SK-N-SH (cell line): ENCODE data around the gene LHFPL4. TPM values are rescaled to one million over a fixed set of nuclear protein-coding genes. Genes with fewer than 3 reads are reported as not detected.

Experiments used
- CTCF ChIA-PET: fragments of 300-600, 350-600 bp; formaldehyde crosslinking; extraction: SDS; loops from one replicate; lab custom pipeline; 2021; lab: Yijun Ruan, JAX
- POLR2A ChIA-PET: fragments of 350-600 bp; sonication (Branson Sonifier 250); formaldehyde crosslinking; extraction: SDS; loops from one replicate; lab custom pipeline; 2020; ENCODE audit warnings: antibody characterized with exemption, inconsistent platforms; lab: Yijun Ruan, JAX
- DNase-seq: peaks from one replicate; pipeline ENCODE4 v3.0.0; 2012
- H2AFZ ChIP-seq: fragments of 200-600 bp; sonication (generic); 2 replicates; pipeline ENCODE4 v1.8.1; 2016; ENCODE audit warnings: antibody characterized with exemption, mild to moderate bottlenecking, low read depth
- H3F3A ChIP-seq: fragments of 200-600 bp; sonication (generic); replicated peaks from 2 replicates; pipeline ENCODE3; 2016; ENCODE audit warnings: antibody characterized with exemption, mild to moderate bottlenecking; ENCODE audit not compliant: insufficient read depth
- H3K27ac ChIP-seq, 2 experiments: fragments of 200-500 bp in 1 of 2; fragments of 200-600 bp in 1 of 2; sonication (Bioruptor generic) in 1 of 2; sonication (generic), shearing (Covaris generic) in 1 of 2; 2 replicates each; pipeline versions ENCODE4 v1.5.1 to v1.6.1; 2014 to 2016; ENCODE audit warnings: low read depth in 2 of 2, inconsistent platforms in 1 of 2, low read length in 1 of 2, mild to moderate bottlenecking in 1 of 2, mixed read lengths in 1 of 2
- H3K27me3 ChIP-seq: fragments of 200-600 bp; sonication (generic), shearing (Covaris generic); 2 replicates; pipeline ENCODE4 v1.6.1; 2016; ENCODE audit warnings: mixed run types; ENCODE audit not compliant: insufficient read depth
- H3K36me3 ChIP-seq, 2 experiments: fragments of 200-500 bp in 1 of 2; fragments of 200-600 bp in 1 of 2; sonication (Bioruptor generic) in 1 of 2; sonication (generic) in 1 of 2; replicated peaks in 1 of 2; 2 replicates each; pipeline versions ENCODE3 to v1.5.1; 2014 to 2016; ENCODE audit warnings: low read length in 1 of 2, mild to moderate bottlenecking in 1 of 2; ENCODE audit not compliant: insufficient read depth in 2 of 2, control insufficient read depth in 1 of 2
- H3K4me1 ChIP-seq, 2 experiments: fragments of 200-500 bp in 1 of 2; fragments of 200-600 bp in 1 of 2; sonication (Bioruptor generic) in 1 of 2; sonication (generic), shearing (Covaris generic) in 1 of 2; 2 replicates each; pipeline versions ENCODE4 v1.5.1 to v1.6.1; 2014 to 2016; ENCODE audit warnings: low read depth in 1 of 2, low read length in 1 of 2, mixed run types in 1 of 2; ENCODE audit not compliant: insufficient read depth in 2 of 2, control insufficient read depth in 1 of 2
- H3K4me2 ChIP-seq: fragments of 200-600 bp; sonication (generic), shearing (Covaris generic); 2 replicates; pipeline ENCODE4 v1.6.1; 2017; ENCODE audit warnings: mixed run types
- H3K4me3 ChIP-seq, 2 experiments: fragments of 200-500 bp in 1 of 2; fragments of 200-600 bp in 1 of 2; sonication (Bioruptor generic) in 1 of 2; sonication (generic), shearing (Covaris generic) in 1 of 2; 2 replicates each; pipeline versions ENCODE4 v1.5.1 to v1.8.1; 2014 to 2016; ENCODE audit warnings: low read depth in 2 of 2, inconsistent platforms in 1 of 2, low read length in 1 of 2, mild to moderate bottlenecking in 1 of 2, mixed read lengths in 1 of 2, moderate library complexity in 1 of 2
- H3K79me2 ChIP-seq: fragments of 200-600 bp; sonication (generic); 2 replicates; pipeline ENCODE4 v1.8.1; 2017; ENCODE audit warnings: mild to moderate bottlenecking; ENCODE audit not compliant: insufficient read depth
- H3K9ac ChIP-seq: fragments of 200-600 bp; sonication (generic); 2 replicates; pipeline ENCODE4 v1.6.1; 2017; ENCODE audit warnings: mixed run types
- H3K9me2 ChIP-seq: fragments of 200-600 bp; sonication (generic); 2 replicates; pipeline ENCODE4 v1.6.1; 2017; ENCODE audit warnings: mixed run types
- H3K9me3 ChIP-seq: fragments of 200-600 bp; sonication (generic); 2 replicates; pipeline ENCODE4 v1.6.1; 2017; ENCODE audit warnings: mixed run types, mild to moderate bottlenecking, moderate library complexity
- H4K20me1 ChIP-seq: fragments of 200-600 bp; sonication (generic); 2 replicates; pipeline ENCODE4 v1.6.1; 2017; ENCODE audit warnings: mild to moderate bottlenecking, mixed run types; ENCODE audit not compliant: insufficient read depth
- CHD2 ChIP-seq: fragments of 150-350 bp; IDR thresholded peaks from 2 replicates; pipeline ENCODE4 v1.6.1; 2018; ENCODE audit warnings: low read length; ENCODE audit not compliant: partially characterized antibody
- CTCF ChIP-seq: fragments of 200-600 bp; sonication (generic); IDR thresholded peaks from 2 replicates; pipeline ENCODE4 v1.6.1; 2017; ENCODE audit warnings: antibody characterized with exemption, mild to moderate bottlenecking, moderate library complexity
- ELF1 ChIP-seq: IDR thresholded peaks from 2 replicates; pipeline ENCODE4 v1.4.0; 2012
- EP300 ChIP-seq, 2 experiments: IDR thresholded peaks; 2 replicates each; pipeline versions ENCODE4 v1.4.0 to v1.6.1; 2012; ENCODE audit warnings: borderline replicate concordance in 1 of 2, low read depth in 1 of 2, low read length in 1 of 2
- EZH2phosphoT487 ChIP-seq: fragments of 200-600 bp; sonication (generic); IDR thresholded peaks from 2 replicates; pipeline ENCODE4 v1.6.1; 2017; ENCODE audit warnings: low read depth, mixed run types, mild to moderate bottlenecking, antibody characterized with exemption, moderate library complexity, borderline replicate concordance
- FOXJ3 ChIP-seq: sonication (generic); formaldehyde crosslinking; IDR thresholded peaks from 2 replicates; pipeline ENCODE4 v1.5.1; 2020; ENCODE audit warnings: mild to moderate bottlenecking, missing genetic modification reagents
- GABPA ChIP-seq: IDR thresholded peaks from 2 replicates; pipeline ENCODE4 v1.4.0; 2012; ENCODE audit warnings: low read depth, mild to moderate bottlenecking
- GATA2 ChIP-seq: sonication (generic); formaldehyde crosslinking; IDR thresholded peaks from 2 replicates; pipeline ENCODE4 v1.5.0; 2020; ENCODE audit warnings: mild to moderate bottlenecking, missing genetic modification reagents
- JUND ChIP-seq: IDR thresholded peaks from 2 replicates; pipeline ENCODE4 v1.4.0; 2012
- PBX3 ChIP-seq: IDR thresholded peaks from 2 replicates; pipeline ENCODE4; 2012
- RFX5 ChIP-seq: IDR thresholded peaks from 2 replicates; pipeline ENCODE4 v1.6.1; 2012; ENCODE audit warnings: mild to moderate bottlenecking, improper control_type of control experiment, low read length
- SIN3A ChIP-seq: IDR thresholded peaks from 2 replicates; pipeline ENCODE4 v1.6.1; 2012; ENCODE audit warnings: low read depth, mild to moderate bottlenecking, low read length, moderate library complexity, borderline replicate concordance
- SMC3 ChIP-seq: IDR thresholded peaks from 2 replicates; pipeline ENCODE4 v1.6.1; 2012; ENCODE audit warnings: low read depth, low read length, improper control_type of control experiment
- TCF12 ChIP-seq: IDR thresholded peaks from 2 replicates; pipeline ENCODE4 v1.4.0; 2012
- YY1 ChIP-seq: IDR thresholded peaks from 2 replicates; pipeline ENCODE4 v1.4.0; 2012; ENCODE audit warnings: low read depth, mild to moderate bottlenecking
- WGBS: methylation state at CpG from one replicate; pipeline ENCODE4 v1.1.6; 2017; ENCODE audit warnings: low lambda C conversion rate; 5-methylcytosine and 5-hydroxymethylcytosine counted together
- polyA plus RNA-seq, 3 experiments: library from polyadenylated mRNA; depleted of rRNA; stranded (reverse); fragments of >200 nt; gene quantifications; 2 replicates each; pipeline ENCODE4 v1.2.3, GENCODE V29; 2012

The LHFPL4 gene
- polyA plus RNA-seq, 1 of the 3 experiments (the other 2 are of a cell fraction): 0.39 TPM

- TF ChIP-seq GABPA (no peak), PBX3 (no peak), RFX5 (no peak), SIN3A (no peak), EP300 (IDR thresholded peaks at IDR 0.05; ENCODE audit: borderline replicate concordance in 1 of 2, low read depth in 1 of 2, low read length in 1 of 2) (no peak), YY1 (no peak), GATA2 (no peak)
- Histone ChIP-seq H4K20me1 (peaks cover 24% of the 10 kb centered on the region; the same call in 1 of the 2 replicates), H3K9me2 (no peaks in the 10 kb centered on the region), H3K9me3 (no peaks in the 10 kb centered on the region), H3K9ac (no peak overlapping the region), H2AFZ (no peak overlapping the region), H3K4me3 (no peak overlapping the region), H3F3A (peaks cover 11% of the 10 kb centered on the region), H3K4me1 (no peaks in the 10 kb centered on the region), H3K27ac (no peak overlapping the region), H3K79me2 (peaks cover 64% of the 10 kb centered on the region; the same call in 1 of the 2 replicates), H3K27me3 (no peaks in the 10 kb centered on the region), H3K36me3 (peaks cover 86 to 89% of the 10 kb centered on the region in 2 experiments), H3K4me2 (no peak overlapping the region)
- no peak for DNase-seq
- ChIA-PET POLR2A (no interaction called here), CTCF (interaction anchor here (0.8 to 1.4 kb wide), 2 partner anchors 18 to 47 kb away, joined by 3 read pairs; no protein-coding TSS in a partner anchor)
- 95% methylated on average over 3 of the region's 3 CpGs for WGBS
Measured at GRCh38 chr3:9469986-9470385, 83.6 kb downstream of the LHFPL4 start.

- CTCF ChIA-PET: interaction anchor here (0.7 to 1.4 kb wide), 2 partner anchors 36 to 46 kb away, joined by 3 read pairs; no protein-coding TSS in a partner anchor
- Histone ChIP-seq H3K27me3 (no peaks in the 10 kb centered on the region), H3K9ac (no peak overlapping the region), H3F3A (peaks cover 11% of the 10 kb centered on the region), H3K4me3 (no peak overlapping the region), H3K27ac (no peak overlapping the region), H3K9me2 (no peaks in the 10 kb centered on the region), H3K4me1 (no peaks in the 10 kb centered on the region), H2AFZ (no peak overlapping the region), H3K79me2 (peaks cover 56% of the 10 kb centered on the region; the same call in 1 of the 2 replicates), H4K20me1 (peaks cover 22% of the 10 kb centered on the region; the same call in 1 of the 2 replicates), H3K36me3 (peaks cover 83 to 89% of the 10 kb centered on the region in 2 experiments), H3K9me3 (no peaks in the 10 kb centered on the region), H3K4me2 (no peak overlapping the region)
- DNase-seq: no peak
- POLR2A ChIA-PET: no interaction called here
- TF ChIP-seq RFX5: no peak
- no peak for TF ChIP-seq PBX3
- no peak for TF ChIP-seq GABPA
- no peak for TF ChIP-seq SIN3A
- no peak for TF ChIP-seq FOXJ3 (CRISPR knock-in tag)
- no peak for TF ChIP-seq TCF12
- TF ChIP-seq CHD2: no peak
- no peak for TF ChIP-seq EZH2phosphoT487
- TF ChIP-seq SMC3: no peak
- TF ChIP-seq JUND: no peak
- TF ChIP-seq ELF1: no peak
- no peak for TF ChIP-seq CTCF
- 89% methylated on average over 7 of the region's 7 CpGs for WGBS
Measured at GRCh38 chr3:9468460-9468859, 85.2 kb downstream of the LHFPL4 start.
